IPS DF 6.9 (cell line): ENCODE results near the gene ALG8.
A peak's percentile ranks its signal among the peaks of the same experiment; 100 is the strongest.
"Not testable (repeated sequence)": the region's sequence is repeated elsewhere in the genome, so short reads cannot be mapped to it uniquely, and the experiment has no call there.

Experiments used
- DNase-seq: peaks from one replicate; pipeline ENCODE4 v3.0.0-alpha.2; 2013; ENCODE audit warnings: low read depth, low spot score
- H3K27ac ChIP-seq: one replicate; pipeline ENCODE4 v1.5.1; 2013; ENCODE audit warnings: low read length, control low read depth
- H3K27me3 ChIP-seq: 2 replicates; pipeline ENCODE4 v1.6.1; 2013; ENCODE audit warnings: mild to moderate bottlenecking, low read length; ENCODE audit not compliant: control insufficient read depth, insufficient read depth
- H3K36me3 ChIP-seq: 2 replicates; pipeline ENCODE4 v1.6.1; 2013; ENCODE audit warnings: low read length; ENCODE audit not compliant: control insufficient read depth, insufficient read depth
- H3K4me1 ChIP-seq: 2 replicates; pipeline ENCODE4 v1.6.1; 2013; ENCODE audit warnings: low read length; ENCODE audit not compliant: control insufficient read depth, insufficient read depth
- H3K4me3 ChIP-seq: 2 replicates; pipeline ENCODE4 v1.5.1; 2013; ENCODE audit warnings: mild to moderate bottlenecking, low read length
- H3K9me3 ChIP-seq: 2 replicates; pipeline ENCODE4 v1.6.1; 2013; ENCODE audit warnings: low read length, inconsistent platforms; ENCODE audit not compliant: control insufficient read depth, insufficient read depth
- whole genome bisulfite sequencing: extraction: QIAGEN DNeasy Blood & Tissue Kit; methylation state at CpG from one replicate; pipeline ENCODE4 v1.1.7; 2013; ENCODE audit warnings: mixed read lengths, missing lambda C conversion rate; ENCODE audit not compliant: insufficient read length, insufficient coverage; 5-methylcytosine and 5-hydroxymethylcytosine counted together

The ALG8 gene

DNA sequence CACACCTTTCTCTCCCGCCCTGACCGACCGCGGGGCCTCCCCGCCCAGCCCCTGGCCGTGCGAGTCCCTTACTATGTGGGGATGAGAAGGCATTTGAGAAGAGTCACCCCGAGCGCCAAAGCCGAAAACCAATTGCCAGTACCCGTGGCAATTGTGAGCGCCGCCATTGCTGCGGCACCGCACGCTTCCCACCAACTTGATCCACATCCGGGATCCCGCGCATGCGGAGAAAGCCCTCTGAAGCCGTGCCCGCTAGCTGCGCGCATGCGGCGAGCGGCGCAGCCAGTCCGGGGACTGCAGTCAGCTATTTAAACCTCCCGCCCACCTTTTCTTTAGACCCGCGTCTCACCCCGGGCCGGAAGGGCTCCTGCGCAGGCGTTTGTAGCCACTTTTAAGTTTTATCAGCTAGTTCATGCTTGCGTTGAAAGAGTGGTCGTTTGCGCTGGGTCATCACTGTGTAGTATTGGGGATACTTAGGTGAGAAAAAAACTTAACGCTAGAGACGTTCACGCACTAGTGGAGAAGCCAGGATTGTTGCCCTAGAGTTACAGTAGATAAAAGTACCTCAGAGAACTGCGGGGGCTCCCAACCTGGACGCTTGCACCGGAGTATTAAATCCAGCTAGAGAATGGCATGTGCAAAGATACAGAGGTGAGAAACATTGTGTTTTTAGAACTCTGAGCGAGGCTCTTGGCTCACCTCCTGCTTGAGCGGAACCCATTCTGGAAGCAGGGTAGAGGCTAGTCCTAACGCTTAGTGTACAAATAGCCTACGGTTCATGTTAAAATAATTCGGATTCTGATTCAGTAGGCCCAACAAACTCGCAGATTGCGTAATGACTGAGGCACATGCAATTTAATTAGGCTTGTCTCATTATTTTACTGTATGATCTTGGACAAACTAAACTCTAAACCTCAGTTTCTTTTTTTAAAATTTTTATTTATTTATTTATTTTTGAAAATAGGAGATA is at the start of gene ALG8:
ALG8 (minus strand) TSS at position 205 of the 970 bp plus-strand sequence; CDS start at position 167, 38 bp downstream.
- WGBS: no CpG with 5 or more reads among the region's 52 CpGs
- Histone ChIP-seq H3K4me1 (no peaks in the 10 kb centered on the region), H3K36me3 (no peaks in the 10 kb centered on the region), H3K27ac (no peak within 1 kb of the TSS), H3K4me3 (peak within 1 kb of the TSS; percentile 94; the same call in 1 of the 2 replicates), H3K27me3 (no peaks in the 10 kb centered on the region), H3K9me3 (no peaks in the 10 kb centered on the region)
- DNase-seq: peak; percentile 93

GRCh38 chr11:78188286-78189173 is 49.1 kb upstream of the ALG8 start, which contains the start of the genes KCTD21 and USP35:
Gene KCTD21, minus strand, starts transcription at chr11:78188626. Its CDS starts 14,072 bp downstream, at chr11:78174554.
Gene USP35, plus strand, starts transcription at chr11:78188919. Its CDS starts 7,327 bp downstream, at chr11:78196246.
- DNase-seq: peak; percentile 97
- no CpG with 5 or more reads among the region's 74 CpGs for WGBS
- Histone ChIP-seq H3K27me3 (no peaks in the 10 kb centered on the region), H3K9me3 (no peaks in the 10 kb centered on the region), H3K36me3 (no peaks in the 10 kb centered on the region), H3K4me1 (no peaks in the 10 kb centered on the region), H3K27ac (no peak within 1 kb of the TSS), H3K4me3 (peak within 1 kb of the TSS; percentile 79)

DNA sequence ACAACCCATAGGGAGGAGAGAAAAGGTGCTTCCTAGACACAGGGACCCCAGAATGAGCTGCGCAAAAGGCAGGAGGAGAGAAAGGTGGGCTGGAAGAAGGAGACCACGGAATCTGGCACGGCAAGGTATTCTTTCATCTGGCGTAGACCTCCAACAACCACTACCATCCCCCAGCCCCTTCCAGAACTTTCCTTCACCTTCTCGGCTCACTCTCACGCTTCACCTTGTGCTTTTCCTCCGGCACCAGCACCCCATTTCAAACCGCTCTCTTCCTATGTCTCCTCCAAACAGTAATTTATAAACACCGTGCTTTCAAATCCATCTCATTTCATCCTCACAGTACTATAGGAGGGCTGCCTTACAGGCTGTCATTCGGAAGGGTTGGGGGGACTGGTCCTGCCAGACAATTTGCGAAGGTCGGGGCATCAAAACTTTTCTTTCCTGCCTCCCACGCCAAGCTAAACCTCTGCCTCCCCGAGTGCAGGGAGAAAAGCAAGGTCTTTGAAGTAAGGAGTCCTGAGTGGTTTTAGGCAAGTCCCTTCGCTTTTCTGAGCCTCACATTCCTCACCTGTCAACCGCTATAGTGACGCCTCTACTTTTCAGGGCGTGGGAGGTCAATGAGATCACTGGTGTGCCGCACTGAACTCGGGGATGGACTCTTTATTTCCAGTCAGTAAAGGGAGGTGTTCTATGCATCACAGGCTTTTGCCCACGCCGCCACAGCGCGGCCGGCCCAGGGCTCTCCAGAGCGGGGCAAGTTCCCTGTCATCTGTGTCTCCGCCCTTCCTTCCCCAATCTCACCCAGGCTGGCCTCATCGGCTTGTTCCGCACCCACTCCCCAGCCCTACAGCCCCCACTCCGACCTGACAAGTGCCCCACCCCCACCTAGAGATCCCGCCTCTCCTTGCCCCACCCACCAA is 48.2 kb upstream of the ALG8 start:
- no peaks in the 10 kb centered on the region for H3K36me3 ChIP-seq
- no peak for DNase-seq
- H3K4me1 ChIP-seq: no peaks in the 10 kb centered on the region
- H3K27me3 ChIP-seq: no peaks in the 10 kb centered on the region
- peak overlapping the region; percentile 79; the same call in 1 of the 2 replicates for H3K4me3 ChIP-seq
- no peak overlapping the region for H3K27ac ChIP-seq
- WGBS: no CpG with 5 or more reads among the region's 31 CpGs
- no peaks in the 10 kb centered on the region for H3K9me3 ChIP-seq

DNA sequence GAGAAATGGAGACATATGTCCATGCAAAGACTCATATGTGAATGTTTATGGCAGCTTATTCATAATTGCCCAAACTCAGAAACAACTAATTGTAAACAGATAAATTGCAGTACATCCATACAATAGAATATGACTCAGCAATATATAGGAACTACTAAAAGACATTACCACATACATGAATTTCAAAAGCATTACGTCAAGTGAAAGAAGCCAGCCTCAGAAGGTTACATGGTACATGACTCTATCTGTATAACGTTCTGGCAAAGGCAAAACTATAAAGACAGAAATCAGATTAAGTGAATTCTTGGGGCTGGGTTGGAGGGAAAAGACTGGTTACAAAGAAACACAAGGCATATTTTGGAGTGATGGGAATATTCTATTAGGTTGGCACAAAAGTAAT is 41.8 kb upstream of the ALG8 start:
- Histone ChIP-seq H3K27me3 (no peaks in the 10 kb centered on the region), H3K9me3 (no peaks in the 10 kb centered on the region), H3K27ac (no peak overlapping the region), H3K4me3 (no peak overlapping the region), H3K4me1 (no peaks in the 10 kb centered on the region), H3K36me3 (no peaks in the 10 kb centered on the region)
- WGBS: no CpG with 5 or more reads among the region's 2 CpGs
- DNase-seq: no peak

DNA sequence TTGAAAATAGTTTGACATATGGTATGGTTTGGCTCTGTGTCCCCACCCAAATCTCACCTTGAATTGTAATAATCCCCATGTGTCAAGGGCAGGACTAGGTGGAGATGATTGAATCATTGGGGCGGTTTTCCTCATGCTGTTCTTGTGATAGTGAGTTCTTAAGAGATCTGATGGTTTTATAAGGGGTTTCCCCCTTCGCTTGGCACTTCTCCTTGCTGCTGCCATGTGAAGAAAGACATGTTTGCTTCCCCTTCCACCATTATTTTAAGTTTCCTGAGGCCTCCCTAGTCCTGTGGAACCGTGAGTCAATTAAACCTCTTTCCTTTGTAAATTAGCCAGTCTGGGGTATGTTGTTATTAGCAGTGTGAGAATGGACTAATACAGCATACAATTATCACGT is 41.3 kb upstream of the ALG8 start:
- no peak for DNase-seq
- Histone ChIP-seq H3K9me3 (no peaks in the 10 kb centered on the region), H3K4me3 (no peak overlapping the region), H3K27me3 (no peaks in the 10 kb centered on the region), H3K27ac (no peak overlapping the region), H3K4me1 (no peaks in the 10 kb centered on the region), H3K36me3 (no peaks in the 10 kb centered on the region)
- WGBS: no CpG with 5 or more reads among the region's 4 CpGs

- Histone ChIP-seq H3K36me3 (no peaks in the 10 kb centered on the region), H3K27me3 (no peaks in the 10 kb centered on the region), H3K4me1 (no peaks in the 10 kb centered on the region), H3K9me3 (no peaks in the 10 kb centered on the region), H3K4me3 (no peak overlapping the region), H3K27ac (no peak overlapping the region)
- no CpG with 5 or more reads among the region's 7 CpGs for WGBS
- DNase-seq: no peak
Measured at GRCh38 chr11:78179459-78180071, 40.1 kb upstream of the ALG8 start.

GRCh38 chr11:78177216-78177615 is 37.8 kb upstream of the ALG8 start:
- no peak overlapping the region for H3K4me3 ChIP-seq
- H3K9me3 ChIP-seq: no peaks in the 10 kb centered on the region
- no CpG with 5 or more reads among the region's 7 CpGs for WGBS
- no peak overlapping the region for H3K27ac ChIP-seq
- H3K4me1 ChIP-seq: no peaks in the 10 kb centered on the region
- no peak for DNase-seq
- no peaks in the 10 kb centered on the region for H3K36me3 ChIP-seq
- H3K27me3 ChIP-seq: no peaks in the 10 kb centered on the region

DNA sequence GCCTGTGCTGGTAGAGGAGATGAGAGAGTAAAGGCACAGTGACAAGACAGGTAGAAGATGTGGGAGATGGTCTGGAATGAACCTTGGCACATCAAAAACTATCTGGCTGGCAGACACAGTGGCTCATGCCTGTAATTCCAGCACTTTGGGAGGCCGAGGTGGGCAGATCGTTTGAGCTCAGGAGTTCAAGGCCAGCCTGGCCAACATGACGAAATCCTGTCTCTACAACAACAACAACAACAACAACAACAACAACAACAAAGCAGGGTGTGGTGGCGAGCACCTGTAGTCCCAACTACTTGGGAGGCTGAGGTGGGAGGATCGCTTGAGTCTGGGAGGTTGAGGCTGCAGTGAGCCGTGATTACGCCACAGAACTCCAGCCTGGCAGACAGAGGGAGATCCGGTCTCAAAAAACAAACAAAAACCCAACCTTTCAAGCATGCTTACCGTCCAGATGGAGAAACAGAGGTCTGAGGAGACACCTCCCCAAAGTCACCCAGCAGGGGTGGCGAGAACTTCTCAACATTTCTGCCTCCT is 37.2 kb upstream of the ALG8 start:
- Histone ChIP-seq H3K4me1 (no peaks in the 10 kb centered on the region), H3K4me3 (no peak overlapping the region), H3K9me3 (no peaks in the 10 kb centered on the region), H3K27me3 (no peaks in the 10 kb centered on the region), H3K27ac (no peak overlapping the region), H3K36me3 (no peaks in the 10 kb centered on the region)
- no peak for DNase-seq
- WGBS: no CpG with 5 or more reads among the region's 10 CpGs

DNA sequence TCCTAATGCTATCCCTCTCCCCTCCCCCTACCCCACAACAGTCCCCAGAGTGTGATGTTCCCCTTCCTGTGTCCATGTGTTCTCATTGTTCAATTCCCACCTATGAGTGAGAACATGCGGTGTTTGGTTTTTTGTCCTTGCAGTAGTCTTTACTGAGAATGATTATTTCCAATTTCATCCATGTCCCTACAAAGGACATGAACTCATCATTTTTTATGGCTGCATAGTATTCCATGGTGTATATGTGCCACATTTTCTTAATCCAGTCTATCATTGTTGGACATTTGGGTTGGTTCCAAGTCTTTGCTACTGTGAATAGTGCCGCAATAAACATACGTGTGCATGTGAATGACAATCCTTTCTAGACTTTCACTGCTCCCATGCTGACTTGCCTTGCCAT is 36.4 kb upstream of the ALG8 start:
- H3K4me3 ChIP-seq, H3K36me3 ChIP-seq, H3K27me3 ChIP-seq, DNase-seq, H3K27ac ChIP-seq, H3K4me1 ChIP-seq, H3K9me3 ChIP-seq: not testable (repeated sequence)
- no CpG with 5 or more reads among the region's 3 CpGs for WGBS
